T47D (cell line): Measurements from ENCODE around the gene PRSS23.
"Not testable (repeated sequence)": the region's sequence is repeated elsewhere in the genome, so short reads cannot be mapped to it uniquely, and the experiment has no call there.

Experiments
- DNase-seq, 2 experiments: peaks; one replicate each; pipeline versions ENCODE4 v3.0.0 to v3.0.0-alpha.2; 2011 to 2012; ENCODE audit warnings: low read depth in 1 of 2, low spot score in 1 of 2
- JUND ChIP-seq: IDR thresholded peaks from 2 replicates; pipeline ENCODE4 v1.6.1; 2012; ENCODE audit warnings: low read depth
- in situ Hi-C: cut with HindIII; loops from 2 replicates; pipeline ENCODE4 v1.10.0; 2016; ENCODE audit warnings: low sequenced_read_pairs, low pct_unique_long_range_greater_than_20kb

Gene PRSS23

DNA sequence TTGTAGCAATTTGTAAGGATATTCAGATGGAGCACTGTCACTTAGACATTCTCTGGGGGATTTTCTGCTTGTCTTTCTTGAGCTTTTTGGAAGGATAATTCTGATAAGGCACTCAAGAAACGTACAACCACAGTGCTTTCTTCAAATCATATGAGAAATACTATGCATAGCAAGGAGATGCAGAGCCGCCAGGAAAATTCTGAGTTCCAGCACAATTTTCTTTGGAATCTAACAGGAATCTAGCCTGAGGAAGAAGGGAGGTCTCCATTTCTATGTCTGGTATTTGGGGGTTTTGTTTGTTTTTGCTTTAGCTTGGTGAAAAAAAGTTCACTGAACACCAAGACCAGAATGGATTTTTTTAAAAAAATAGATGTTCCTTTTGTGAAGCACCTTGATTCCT lies 9.9 kb downstream of the PRSS23 start:
- no peak for DNase-seq
- TF ChIP-seq JUND: no peak
- in situ Hi-C loops: no loop called here

DNA sequence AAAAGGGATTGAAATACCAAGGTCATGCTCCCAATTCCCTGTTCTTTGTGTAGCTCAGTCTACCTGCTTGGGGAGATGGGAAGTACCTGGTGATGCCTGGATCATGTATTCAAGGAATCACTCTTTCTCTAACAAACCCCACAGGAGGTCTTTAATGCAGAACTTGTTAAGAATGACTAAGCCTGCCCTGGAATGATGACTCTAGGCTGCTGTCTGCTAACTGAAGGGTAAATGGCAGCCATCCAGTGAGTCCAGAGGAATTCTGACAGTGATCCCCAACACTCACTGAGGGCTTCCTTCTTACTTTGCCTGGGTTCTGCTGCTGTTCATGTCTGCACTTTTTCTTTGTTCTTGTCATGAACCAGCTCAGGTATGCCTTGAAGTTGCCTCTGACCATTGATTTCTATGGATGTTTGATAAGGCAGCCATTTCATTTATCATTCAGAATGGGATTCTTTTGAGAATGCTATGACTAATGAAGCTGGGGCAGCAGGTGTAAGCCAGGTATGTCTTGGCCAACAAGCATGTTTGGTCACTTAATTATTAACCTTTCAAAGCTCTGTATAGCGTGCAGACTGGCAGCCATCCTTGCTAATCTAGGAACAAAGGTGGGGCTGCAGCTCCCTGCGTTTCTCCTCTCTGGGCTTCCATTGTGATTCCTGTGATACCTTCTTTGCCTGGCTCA lies 11.4 kb downstream of the PRSS23 start:
- DNase-seq: no peak
- in situ Hi-C loops: no loop called here
- no peak for TF ChIP-seq JUND

DNA sequence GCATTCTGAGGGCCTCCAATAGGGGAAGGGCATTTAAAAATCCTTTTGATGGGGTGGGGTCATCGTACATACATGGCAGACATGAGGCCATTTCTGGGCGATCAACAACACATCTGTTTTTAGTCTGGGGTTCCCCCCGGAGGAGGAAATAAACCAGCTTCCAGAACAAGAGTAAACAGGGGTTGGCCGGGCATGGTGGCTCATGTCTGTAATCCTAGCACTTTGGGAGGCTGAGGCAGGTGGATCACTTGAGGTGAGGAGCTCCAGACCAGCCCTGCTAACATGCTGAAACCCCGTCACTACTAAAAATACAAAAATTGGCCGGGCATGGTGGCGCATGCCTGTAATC lies 12.0 kb downstream of the PRSS23 start:
- no peak for DNase-seq
- in situ Hi-C loops: no loop called here
- no peak for TF ChIP-seq JUND

- in situ Hi-C loops: no loop called here
- no peak for TF ChIP-seq JUND
- no peak for DNase-seq
Measured at GRCh38 chr11:86812981-86813380, 12.6 kb downstream of the PRSS23 start.

GRCh38 chr11:86814775-86815174 lies 14.4 kb downstream of the PRSS23 start:
- in situ Hi-C loops: no loop called here
- no peak for DNase-seq
- no peak for TF ChIP-seq JUND

GRCh38 chr11:86815726-86816125 lies 15.4 kb downstream of the PRSS23 start:
- no peak for DNase-seq
- in situ Hi-C loops: no loop called here
- no peak for TF ChIP-seq JUND

DNA sequence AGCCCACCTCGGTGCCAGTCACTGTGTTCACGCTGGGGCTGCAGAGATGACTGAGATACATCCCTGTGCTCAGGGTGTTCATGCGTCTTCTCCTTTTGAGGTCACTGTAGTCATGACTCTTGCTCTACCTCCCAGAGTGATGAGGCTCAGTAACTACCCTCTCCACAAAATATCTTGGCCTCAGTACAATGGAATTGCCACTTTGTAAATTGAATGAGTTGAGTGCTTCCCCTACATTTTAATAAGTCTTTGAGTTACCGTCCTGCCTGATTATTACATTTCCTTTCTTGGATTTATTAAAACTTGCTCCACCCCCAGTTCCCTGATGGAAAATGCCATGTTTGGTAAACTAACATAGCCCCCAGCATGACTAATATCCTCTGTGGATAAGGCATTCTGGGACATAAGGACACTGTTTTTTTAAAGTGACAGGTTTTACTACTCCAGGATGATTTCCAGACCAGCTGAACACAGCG lies 15.9 kb downstream of the PRSS23 start:
- TF ChIP-seq JUND: no peak
- in situ Hi-C loops: no loop called here

GRCh38 chr11:86818462-86819192 lies 18.3 kb downstream of the PRSS23 start:
- peak; percentile 39 to 81 for DNase-seq
- in situ Hi-C loops: no loop called here

More for the DNA sequence above, 15.9 kb downstream of the PRSS23 start:
- no peak for DNase-seq

GRCh38 chr11:86824139-86824538 lies 23.8 kb downstream of the PRSS23 start:
- DNase-seq, in situ Hi-C loops: not testable (repeated sequence)

More at GRCh38 chr11:86818462-86819192, 18.3 kb downstream of the PRSS23 start:
- no peak for TF ChIP-seq JUND

GRCh38 chr11:86834376-86834775 lies 34.0 kb downstream of the PRSS23 start:
- in situ Hi-C loops, DNase-seq: not testable (repeated sequence)

- DNase-seq, in situ Hi-C loops: not testable (repeated sequence)
Measured at GRCh38 chr11:86844762-86845508, 44.6 kb downstream of the PRSS23 start.

- in situ Hi-C loops: no loop called here
Measured at GRCh38 chr11:86848132-86848531, 47.8 kb downstream of the PRSS23 start.

GRCh38 chr11:86849679-86850078 lies 49.3 kb downstream of the PRSS23 start:
- DNase-seq: no peak
- no peak for TF ChIP-seq JUND
- in situ Hi-C loops: no loop called here

More at GRCh38 chr11:86848132-86848531, 47.8 kb downstream of the PRSS23 start:
- no peak for DNase-seq
- TF ChIP-seq JUND: no peak
